ENCODE measurements around the gene DDAH2.

Gene DDAH2

DNA sequence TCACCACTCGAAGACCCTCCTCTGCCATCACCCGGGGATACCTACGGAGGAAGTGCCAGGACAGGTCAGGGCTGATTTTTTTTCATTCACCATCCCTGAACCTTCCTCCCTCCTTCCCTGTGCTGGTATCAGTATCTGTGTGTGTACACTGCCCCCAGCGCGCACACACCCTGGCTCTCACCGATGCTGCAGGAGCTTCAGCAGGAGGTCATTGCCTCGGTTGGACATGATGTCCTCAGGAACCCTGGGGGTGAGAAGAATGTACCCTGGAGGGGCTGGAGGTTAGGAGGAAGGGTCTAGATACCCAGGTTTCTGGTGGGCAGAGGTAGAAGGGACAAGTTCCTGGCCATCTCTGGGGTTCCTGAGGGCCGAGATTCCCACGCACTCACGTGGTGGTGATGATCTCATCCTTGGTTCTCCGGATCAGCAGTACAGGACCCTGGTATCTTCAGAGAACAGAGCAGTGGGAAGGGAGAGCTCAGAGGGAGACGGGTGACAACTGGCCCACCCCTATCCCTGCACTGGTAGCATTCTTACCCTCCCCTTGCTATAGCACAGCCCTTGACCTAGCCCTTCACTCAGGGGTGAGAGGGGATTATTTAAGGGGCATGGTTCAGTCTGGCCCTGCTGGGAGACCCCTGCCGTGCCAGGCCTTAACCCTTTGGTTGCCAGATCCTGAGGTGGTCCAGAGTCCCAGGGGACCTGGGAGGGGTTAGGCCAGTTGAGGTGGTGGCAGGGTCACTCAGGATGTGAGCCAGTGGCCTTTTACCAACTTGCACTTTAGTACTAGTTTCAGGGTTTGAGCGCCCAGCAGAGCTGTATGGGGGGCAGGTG is 41.0 kb downstream of the DDAH2 start:
- DNase-seq: no peak

DNA sequence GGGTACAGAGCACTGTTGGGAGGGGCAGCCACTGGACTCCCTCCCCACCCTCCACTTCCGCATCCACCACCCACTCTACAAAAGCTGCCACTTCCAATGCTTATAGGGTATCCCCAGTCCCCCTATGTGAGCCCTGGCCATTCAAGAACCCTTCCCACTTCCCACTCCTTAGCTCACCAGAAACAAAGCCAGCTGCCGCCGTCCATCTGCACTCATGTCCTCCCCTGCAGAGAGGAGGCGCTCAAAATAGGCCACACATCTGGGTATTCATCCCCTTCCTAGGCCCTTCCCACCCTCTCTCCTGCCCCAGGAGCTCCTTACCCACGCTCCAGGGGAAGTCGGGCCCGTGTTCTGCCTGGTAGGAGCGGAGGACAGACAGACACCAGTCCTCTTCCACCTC is 41.8 kb downstream of the DDAH2 start:
- DNase-seq: no peak

DNA sequence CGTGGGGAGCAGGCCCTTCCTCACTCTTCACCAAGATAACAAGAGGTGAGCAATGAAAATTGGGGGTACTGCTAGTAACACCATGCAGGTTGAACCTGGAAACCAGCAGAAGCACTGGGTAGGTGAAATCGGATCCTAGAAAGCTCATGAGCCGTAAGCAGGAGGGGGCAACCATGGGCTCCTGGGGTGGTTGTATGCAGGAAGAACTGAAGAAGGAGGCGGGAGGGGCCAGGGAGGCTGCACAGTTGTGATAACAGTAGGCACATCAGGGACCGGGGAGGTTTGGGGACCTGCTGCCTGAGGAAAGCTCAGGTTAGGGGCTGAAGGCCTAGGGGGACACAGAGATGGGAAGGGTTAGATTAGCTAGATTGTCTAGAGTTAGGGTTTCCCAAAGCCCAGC is 42.6 kb downstream of the DDAH2 start:
- DNase-seq: no peak

DNA sequence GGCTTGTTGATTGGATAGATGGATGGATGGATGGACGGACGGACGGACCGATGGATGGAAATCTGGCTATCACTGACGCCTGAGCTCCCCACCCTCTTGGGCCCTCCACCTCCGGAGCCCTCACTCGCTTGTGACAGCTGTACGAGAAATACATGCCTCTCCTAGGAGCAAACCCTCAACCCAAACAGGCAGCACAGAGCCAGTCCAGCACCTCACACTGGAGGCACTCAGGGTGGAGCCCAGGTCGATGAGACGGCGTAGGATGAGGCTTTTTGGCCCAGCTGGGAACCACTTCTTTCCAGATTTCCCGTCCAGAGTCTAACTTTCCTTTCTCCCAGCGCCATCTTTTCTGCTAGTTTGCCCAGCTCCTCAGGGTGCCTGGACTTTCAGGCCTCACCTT is 45.5 kb downstream of the DDAH2 start:
- DNase-seq: no peak

DNA sequence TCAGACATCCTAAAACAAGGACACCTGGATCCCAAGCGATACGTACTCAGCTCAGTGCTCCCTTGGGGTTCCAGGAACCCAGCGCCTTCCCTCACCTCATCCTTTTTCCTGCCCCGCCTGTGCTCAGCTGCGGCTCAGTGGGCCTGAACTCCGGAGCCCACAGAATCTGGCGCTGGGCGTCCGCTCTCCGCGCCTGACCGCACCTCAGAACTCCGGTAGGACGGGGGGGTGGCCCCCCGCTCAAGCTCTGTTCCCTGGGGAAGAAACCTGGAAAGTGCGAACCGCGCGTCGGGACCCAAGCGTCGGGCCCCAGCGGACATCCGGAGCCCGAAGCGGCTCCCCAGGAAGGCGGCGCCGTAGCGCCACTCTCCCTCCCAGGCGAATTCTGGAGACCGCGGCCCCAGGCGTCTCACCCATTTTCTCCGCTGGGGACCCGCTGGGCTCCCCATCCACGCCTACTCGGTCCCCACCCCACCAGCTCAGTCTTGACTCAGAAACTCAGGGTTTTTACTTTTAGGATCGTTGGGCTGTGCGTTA is 47.9 kb downstream of the DDAH2 start:
- peak; percentile 50 for DNase-seq

DNA sequence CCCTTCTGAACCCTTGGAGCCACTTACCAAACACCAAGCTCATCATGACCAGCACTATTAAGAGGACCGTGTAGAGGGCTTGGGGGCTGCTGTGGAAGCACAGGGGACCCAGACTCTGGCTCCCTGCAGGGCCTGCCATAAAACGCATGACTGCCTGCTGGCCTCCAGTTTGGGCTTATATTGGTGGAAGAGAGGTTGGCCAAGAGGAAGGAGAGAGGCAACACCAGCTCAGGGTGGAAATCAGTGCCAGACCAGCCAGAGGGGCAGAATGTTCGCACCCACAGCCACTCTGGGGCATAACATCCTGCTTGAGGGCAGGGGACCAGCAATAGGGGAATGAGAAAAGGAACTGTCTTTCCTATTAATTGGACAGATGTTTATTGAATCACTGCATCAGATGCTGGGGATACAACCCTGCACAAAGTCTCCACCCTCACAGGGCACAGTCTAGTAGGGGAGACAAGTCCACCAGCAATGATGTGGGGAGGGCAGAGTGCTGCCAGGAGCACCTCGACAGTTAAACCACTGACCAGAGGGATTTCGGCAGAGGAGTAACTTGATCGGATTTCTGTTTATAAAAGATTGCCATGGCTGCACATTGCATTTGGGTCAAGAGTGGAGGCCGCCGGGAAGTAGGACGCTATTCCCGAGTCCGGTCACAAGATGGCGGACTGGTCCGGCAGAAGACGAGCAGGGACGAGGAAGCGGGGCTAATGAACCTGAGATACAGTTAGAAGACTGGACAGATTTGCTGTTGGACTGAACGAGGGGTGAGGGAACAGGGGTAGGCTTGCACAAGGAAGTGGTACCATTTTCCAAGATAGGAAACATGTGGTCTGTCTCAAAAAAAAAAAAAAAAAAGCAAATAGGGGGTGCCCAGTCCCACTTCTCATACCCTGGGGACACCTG is 48.6 kb downstream of the DDAH2 start, which contains the start of gene LY6G5C:
Gene LY6G5C (minus strand): TSS at position 842 of the 909 bp plus-strand sequence. CDS start 694 bp downstream, at position 148.
- DNase-seq: peak; percentile 79

DNA sequence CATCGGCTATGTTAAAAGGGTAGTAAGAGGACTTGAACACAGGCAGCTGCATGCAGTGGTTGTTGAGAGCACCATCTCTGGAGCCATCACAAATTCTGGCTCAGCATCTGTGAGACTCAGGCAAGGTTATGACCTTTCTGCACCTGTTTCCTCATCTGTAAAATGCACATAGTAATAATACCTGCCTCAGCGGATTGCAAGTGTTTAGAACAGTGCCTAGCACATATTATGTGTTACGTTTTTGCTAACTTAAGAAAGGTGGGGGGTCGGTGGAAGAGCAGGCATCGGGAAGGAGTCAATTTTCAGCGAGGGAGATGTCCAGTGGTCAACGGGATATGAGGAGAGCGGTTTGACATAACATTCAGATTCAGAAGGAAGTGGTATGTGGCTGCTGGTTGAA is 51.1 kb downstream of the DDAH2 start:
- no peak for DNase-seq

All from activated CD4-positive, alpha-beta T cell treated with anti-CD3 and anti-CD28 coated beads, Interleukin-2, Interleukin-6, amounts not matched to agents 100 ng/mL and 50 ng/mL, durations not matched to agents 16 hours and 8 hours (primary cell).